ENCODE results near the gene MGMT. TPM values are rescaled to one million over a fixed set of nuclear protein-coding genes. Genes with fewer than 3 reads are reported as not detected.

The MGMT gene
- total and polyA plus RNA-seq, 2 donors (not counting 1 experiment from before 2014, with no cell fraction given): 1.9 to 29.1 TPM

- Histone ChIP-seq H4K20me1 (ENCODE audit: control insufficient read depth, extremely low read depth, insufficient read depth, low read length) (no peaks in the 10 kb centered on the region), H3K27ac (ENCODE audit: insufficient read depth, low read length) (no peak overlapping the region), H3K4me2 (ENCODE audit: extremely low read depth, insufficient read depth, low read length) (no peak overlapping the region), H3K36me3 (ENCODE audit: control insufficient read depth, insufficient read depth, low read length) (no peaks in the 10 kb centered on the region), H2AFZ (ENCODE audit: low read length) (no peak overlapping the region), H3K27me3 (ENCODE audit: control insufficient read depth, insufficient read depth, low read length) (no peaks in the 10 kb centered on the region), H3K4me3 (replicated peaks in 1 of 4; ENCODE audit: control extremely low read depth in 1 of 4, insufficient read depth in 1 of 4, low read depth in 3 of 4, low read length in 4 of 4) (no peak overlapping the region), H3K9ac (ENCODE audit: insufficient read depth, low read length) (no peak overlapping the region), H3K79me2 (ENCODE audit: control insufficient read depth, insufficient read depth, low read length) (no peaks in the 10 kb centered on the region), H3K9me3 (ENCODE audit: control insufficient read depth, insufficient read depth, low read depth, low read length) (peaks cover 2% of the 10 kb centered on the region), H3K4me1 (ENCODE audit: control insufficient read depth, extremely low read depth, insufficient read depth, low read length) (no peaks in the 10 kb centered on the region)
- DNase-seq (ENCODE audit: low read depth in 2 of 2): no peak
- TF ChIP-seq, protein P1, sequence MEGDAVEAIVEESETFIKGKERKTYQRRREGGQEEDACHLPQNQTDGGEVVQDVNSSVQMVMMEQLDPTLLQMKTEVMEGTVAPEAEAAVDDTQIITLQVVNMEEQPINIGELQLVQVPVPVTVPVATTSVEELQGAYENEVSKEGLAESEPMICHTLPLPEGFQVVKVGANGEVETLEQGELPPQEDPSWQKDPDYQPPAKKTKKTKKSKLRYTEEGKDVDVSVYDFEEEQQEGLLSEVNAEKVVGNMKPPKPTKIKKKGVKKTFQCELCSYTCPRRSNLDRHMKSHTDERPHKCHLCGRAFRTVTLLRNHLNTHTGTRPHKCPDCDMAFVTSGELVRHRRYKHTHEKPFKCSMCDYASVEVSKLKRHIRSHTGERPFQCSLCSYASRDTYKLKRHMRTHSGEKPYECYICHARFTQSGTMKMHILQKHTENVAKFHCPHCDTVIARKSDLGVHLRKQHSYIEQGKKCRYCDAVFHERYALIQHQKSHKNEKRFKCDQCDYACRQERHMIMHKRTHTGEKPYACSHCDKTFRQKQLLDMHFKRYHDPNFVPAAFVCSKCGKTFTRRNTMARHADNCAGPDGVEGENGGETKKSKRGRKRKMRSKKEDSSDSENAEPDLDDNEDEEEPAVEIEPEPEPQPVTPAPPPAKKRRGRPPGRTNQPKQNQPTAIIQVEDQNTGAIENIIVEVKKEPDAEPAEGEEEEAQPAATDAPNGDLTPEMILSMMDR (conservative IDR thresholded peaks at IDR 0.05 in 1 of 2, IDR thresholded peaks at IDR 0.05 in 1 of 2; ENCODE audit: low read depth in 1 of 2, low read length in 2 of 2): no peak
Measured at GRCh38 chr10:129792864-129793263, 325.8 kb downstream of the MGMT start.

DNA sequence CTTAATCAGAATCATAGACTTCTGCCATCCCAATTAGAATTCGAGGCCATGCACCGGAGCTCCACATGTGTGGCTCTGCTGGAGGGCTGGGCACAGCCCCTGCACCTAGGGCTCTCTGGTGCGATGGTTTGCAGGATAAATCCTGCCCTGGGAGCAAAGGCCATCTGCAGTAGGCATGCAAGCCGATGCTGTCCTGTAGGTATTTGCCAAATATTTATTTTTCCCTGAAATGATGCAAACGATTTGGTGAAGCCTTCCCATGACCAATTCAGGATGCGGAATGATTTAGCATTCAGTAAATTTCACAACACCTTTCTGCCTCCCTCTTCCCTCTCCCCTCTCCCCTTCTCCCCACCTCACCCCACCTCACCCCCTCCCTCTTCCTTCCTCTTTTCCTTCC lies 326.4 kb downstream of the MGMT start:
- Histone ChIP-seq H3K4me2 (ENCODE audit: extremely low read depth, insufficient read depth, low read length) (no peak overlapping the region), H3K27ac (ENCODE audit: insufficient read depth, low read length) (no peak overlapping the region)

GRCh38 chr10:129793996-129794395 lies 327.0 kb downstream of the MGMT start:
- H2AFZ ChIP-seq (ENCODE audit: low read length): no peak overlapping the region
- no peaks in the 10 kb centered on the region for H3K79me2 ChIP-seq (ENCODE audit: control insufficient read depth, insufficient read depth, low read length)
- no peaks in the 10 kb centered on the region for H4K20me1 ChIP-seq (ENCODE audit: control insufficient read depth, extremely low read depth, insufficient read depth, low read length)
- no peaks in the 10 kb centered on the region for H3K27me3 ChIP-seq (ENCODE audit: control insufficient read depth, insufficient read depth, low read length)
- TF ChIP-seq, protein P1 (conservative IDR thresholded peaks at IDR 0.05 in 1 of 2, IDR thresholded peaks at IDR 0.05 in 1 of 2; ENCODE audit: low read depth in 1 of 2, low read length in 2 of 2): no peak
- no peak for TF ChIP-seq EZH2 (IDR thresholded peaks at IDR 0.05; ENCODE audit: low read length, missing control alignments)
- no peak overlapping the region for H3K4me3 ChIP-seq (replicated peaks in 1 of 4; ENCODE audit: control extremely low read depth in 1 of 4, insufficient read depth in 1 of 4, low read depth in 3 of 4, low read length in 4 of 4)
- H3K9ac ChIP-seq (ENCODE audit: insufficient read depth, low read length): no peak overlapping the region
- H3K9me3 ChIP-seq (ENCODE audit: control insufficient read depth, insufficient read depth, low read depth, low read length): peaks cover 2% of the 10 kb centered on the region
- DNase-seq (ENCODE audit: low read depth in 2 of 2): no peak
- no peak overlapping the region for H3K4me2 ChIP-seq (ENCODE audit: extremely low read depth, insufficient read depth, low read length)
- H3K4me1 ChIP-seq (ENCODE audit: control insufficient read depth, extremely low read depth, insufficient read depth, low read length): no peaks in the 10 kb centered on the region
- H3K36me3 ChIP-seq (ENCODE audit: control insufficient read depth, insufficient read depth, low read length): no peaks in the 10 kb centered on the region
- no peak overlapping the region for H3K27ac ChIP-seq (ENCODE audit: insufficient read depth, low read length)

More for the DNA sequence above, 326.4 kb downstream of the MGMT start:
- TF ChIP-seq, protein P1 (conservative IDR thresholded peaks at IDR 0.05 in 1 of 2, IDR thresholded peaks at IDR 0.05 in 1 of 2; ENCODE audit: low read depth in 1 of 2, low read length in 2 of 2): no peak
- no peak for TF ChIP-seq EZH2 (IDR thresholded peaks at IDR 0.05; ENCODE audit: low read length, missing control alignments)
- Histone ChIP-seq H4K20me1 (ENCODE audit: control insufficient read depth, extremely low read depth, insufficient read depth, low read length) (no peaks in the 10 kb centered on the region), H3K9ac (ENCODE audit: insufficient read depth, low read length) (no peak overlapping the region), H3K9me3 (ENCODE audit: control insufficient read depth, insufficient read depth, low read depth, low read length) (peaks cover 2% of the 10 kb centered on the region), H2AFZ (ENCODE audit: low read length) (no peak overlapping the region), H3K4me1 (ENCODE audit: control insufficient read depth, extremely low read depth, insufficient read depth, low read length) (no peaks in the 10 kb centered on the region), H3K27me3 (ENCODE audit: control insufficient read depth, insufficient read depth, low read length) (no peaks in the 10 kb centered on the region), H3K79me2 (ENCODE audit: control insufficient read depth, insufficient read depth, low read length) (no peaks in the 10 kb centered on the region), H3K36me3 (ENCODE audit: control insufficient read depth, insufficient read depth, low read length) (no peaks in the 10 kb centered on the region), H3K4me3 (replicated peaks in 1 of 4; ENCODE audit: control extremely low read depth in 1 of 4, insufficient read depth in 1 of 4, low read depth in 3 of 4, low read length in 4 of 4) (no peak overlapping the region)
- DNase-seq (ENCODE audit: low read depth in 2 of 2): no peak

Data from fibroblast of lung (primary cell).